M059J (cell line): ENCODE results near the gene LMBR1. TPM values are rescaled to one million over a fixed set of nuclear protein-coding genes. Genes with fewer than 3 reads are reported as not detected.
"Not testable (repeated sequence)": the region's sequence is repeated elsewhere in the genome, so short reads cannot be mapped to it uniquely, and the experiment has no call there.

ENCODE experiments used
- DNase-seq: peaks from one replicate; pipeline ENCODE4 v3.0.0-alpha.2; 2012; ENCODE audit warnings: low read depth
- total RNA-seq: library from RNA; depleted of rRNA; stranded (reverse); fragments of >200 nt; shearing (Covaris generic); gene quantifications from 2 replicates; pipeline ENCODE4 v1.2.3, GENCODE V29; 2014

Gene LMBR1
- total RNA-seq, 1 experiment from 2014 or later: 39.9 TPM

GRCh38 chr7:156656598-156656997 lies 236.4 kb downstream of the LMBR1 start:
- DNase-seq: no peak

GRCh38 chr7:156655983-156656382 lies 237.0 kb downstream of the LMBR1 start:
- DNase-seq: no peak

- no peak for DNase-seq
Measured at GRCh38 chr7:156655251-156655650, 237.7 kb downstream of the LMBR1 start.

GRCh38 chr7:156654511-156655234 lies 238.3 kb downstream of the LMBR1 start:
- DNase-seq: no peak

GRCh38 chr7:156652886-156653568 lies 240.0 kb downstream of the LMBR1 start:
- DNase-seq: peak; percentile 27

GRCh38 chr7:156651474-156651873 lies 241.5 kb downstream of the LMBR1 start:
- no peak for DNase-seq

- DNase-seq: no peak
Measured at GRCh38 chr7:156650042-156650441, 242.9 kb downstream of the LMBR1 start.

- not testable (repeated sequence) for DNase-seq
Measured at GRCh38 chr7:156647330-156647729, 245.7 kb downstream of the LMBR1 start.

- no peak for DNase-seq
Measured at GRCh38 chr7:156642306-156643045, 250.5 kb downstream of the LMBR1 start.

- DNase-seq: peak; percentile 19
Measured at GRCh38 chr7:156640949-156641485, 252.0 kb downstream of the LMBR1 start.

- DNase-seq: peak; percentile 50
Measured at GRCh38 chr7:156640257-156640948, 252.6 kb downstream of the LMBR1 start, which contains the start of gene RNF32. Gene RNF32, plus strand, starts transcription at chr7:156640774. Its CDS starts 3,104 bp downstream, at chr7:156643878.

- no peak for DNase-seq
Measured at GRCh38 chr7:156639426-156640256, 253.3 kb downstream of the LMBR1 start.

- DNase-seq: no peak
Measured at GRCh38 chr7:156638443-156639077, 254.4 kb downstream of the LMBR1 start.

- not testable (repeated sequence) for DNase-seq
Measured at GRCh38 chr7:156637093-156637492, 255.9 kb downstream of the LMBR1 start.

- DNase-seq: no peak
Measured at GRCh38 chr7:156635529-156636385, 257.2 kb downstream of the LMBR1 start.

- no peak for DNase-seq
Measured at GRCh38 chr7:156634117-156634516, 258.9 kb downstream of the LMBR1 start.

GRCh38 chr7:156629873-156630272 lies 263.1 kb downstream of the LMBR1 start:
- DNase-seq: no peak

GRCh38 chr7:156628562-156628961 lies 264.4 kb downstream of the LMBR1 start:
- DNase-seq: no peak
